C4-2B (cell line): Measurements from ENCODE around the gene PSMG4.

Source experiments
- H3K27ac ChIP-seq: fragments of 450-650 bp; 2 replicates; pipeline ENCODE4 v1.5.1; 2017
- CTCF ChIP-seq: fragments of 450-650 bp; conservative IDR thresholded peaks from 2 replicates; pipeline ENCODE4 v1.5.1; 2017; ENCODE audit warnings: mild to moderate bottlenecking
- ZFX ChIP-seq: fragments of 450-650 bp; IDR thresholded peaks from 2 replicates; pipeline ENCODE4 v1.6.1; 2017

Gene PSMG4

GRCh38 chr6:3288711-3289663, 30.2 kb downstream of the PSMG4 start:
- no peak overlapping the region for H3K27ac ChIP-seq
- TF ChIP-seq ZFX (no peak), CTCF (no peak)

DNA sequence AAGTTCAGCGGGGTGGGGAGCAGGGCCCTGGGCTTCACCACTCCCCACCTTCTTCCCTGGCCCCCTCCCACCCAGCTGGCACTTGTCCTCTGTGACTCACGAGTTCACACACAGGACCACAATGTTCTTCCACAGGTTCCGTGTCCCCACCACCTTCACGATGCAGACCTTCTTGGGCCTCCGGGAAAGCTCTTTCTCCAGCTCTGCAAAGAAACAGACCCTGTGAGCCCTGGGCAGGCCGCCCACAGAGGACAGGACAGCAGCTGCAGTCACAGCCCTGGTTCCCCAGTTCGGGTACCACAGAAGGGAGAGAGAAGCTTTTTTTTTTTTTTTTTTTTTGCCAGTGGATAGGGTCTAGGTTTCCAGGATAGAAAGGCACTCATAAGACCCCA, 30.9 kb downstream of the PSMG4 start:
- no peak overlapping the region for H3K27ac ChIP-seq
- TF ChIP-seq ZFX (no peak), CTCF (no peak)

GRCh38 chr6:3290149-3290930, 31.6 kb downstream of the PSMG4 start:
- TF ChIP-seq ZFX, result no peak
- TF ChIP-seq CTCF, result no peak
- no peak overlapping the region for H3K27ac ChIP-seq

GRCh38 chr6:3290931-3291211, 32.1 kb downstream of the PSMG4 start:
- no peak overlapping the region for H3K27ac ChIP-seq
- no peak for TF ChIP-seq ZFX
- no peak for TF ChIP-seq CTCF

GRCh38 chr6:3291346-3291745, 32.6 kb downstream of the PSMG4 start:
- H3K27ac ChIP-seq, result no peak overlapping the region
- TF ChIP-seq ZFX, result no peak
- TF ChIP-seq CTCF, result no peak

DNA sequence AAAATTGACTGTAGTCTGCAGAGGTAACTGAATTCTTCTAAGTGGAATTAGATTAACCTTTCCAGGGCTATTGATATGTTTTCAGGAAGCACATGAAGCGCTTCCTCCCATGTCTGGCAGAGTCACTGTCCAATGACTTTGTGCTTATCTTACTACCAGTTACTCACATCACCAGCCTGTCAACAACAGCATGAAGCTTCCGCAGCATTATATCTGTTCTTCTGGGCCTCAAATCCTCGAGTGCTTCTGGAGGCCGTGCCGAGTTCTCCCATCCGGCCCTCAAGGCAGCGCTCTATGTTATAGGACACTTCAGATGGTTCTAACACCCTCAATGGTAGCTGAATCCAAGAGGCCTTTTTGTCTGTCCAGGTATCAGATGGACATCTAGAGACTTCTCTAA, 33.2 kb downstream of the PSMG4 start:
- H3K27ac ChIP-seq, result no peak overlapping the region
- TF ChIP-seq ZFX, result no peak
- no peak for TF ChIP-seq CTCF

DNA sequence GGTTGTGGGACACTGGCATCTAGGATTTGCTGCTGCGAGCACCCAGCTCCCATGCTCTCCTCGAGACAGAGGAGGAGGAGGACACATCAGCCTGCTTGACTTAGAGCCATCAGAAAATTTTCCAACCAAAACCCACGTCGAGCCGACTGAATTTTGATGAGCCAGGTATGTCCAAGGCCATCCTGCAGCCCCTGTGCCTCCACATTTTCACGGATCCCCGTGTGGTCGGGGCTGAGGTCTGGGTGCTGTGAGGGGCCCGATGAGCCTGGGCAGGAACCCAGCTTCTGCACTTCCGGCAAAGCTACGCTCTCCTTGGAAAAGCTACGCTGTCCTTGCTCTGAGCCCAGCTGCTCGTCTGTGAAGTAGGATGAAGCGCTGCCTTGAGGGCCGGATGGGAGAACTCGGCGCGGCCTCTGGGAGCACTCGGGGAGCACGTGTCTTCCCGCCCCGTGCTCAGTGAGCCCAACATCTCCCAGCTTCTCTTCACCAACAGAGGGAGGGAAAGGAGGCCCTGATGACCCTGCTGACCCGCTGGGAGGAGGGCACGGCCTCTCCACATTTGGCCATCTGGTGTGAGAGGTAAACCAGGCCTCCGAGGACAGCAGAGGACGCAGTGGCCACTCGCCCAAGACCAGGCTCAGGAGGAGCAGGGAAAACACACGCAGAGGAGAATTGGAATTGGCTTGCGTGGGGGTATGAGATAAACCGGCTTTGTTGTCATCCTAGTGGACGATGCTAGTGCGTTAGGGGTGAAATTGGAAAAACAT, 33.9 kb downstream of the PSMG4 start:
- H3K27ac ChIP-seq, result no peak overlapping the region
- TF ChIP-seq ZFX (no peak), CTCF (no peak)
